ENCODE measurements around the gene OR1I1.
A peak's percentile ranks its signal among the peaks of the same experiment; 100 is the strongest.
"Not testable (repeated sequence)": the region's sequence is repeated elsewhere in the genome, so short reads cannot be mapped to it uniquely, and the experiment has no call there.

OR1I1 gene

GRCh38 chr19:15081911-15082310, at the start of gene OR1I1:
Gene OR1I1, plus strand, starts transcription at chr19:15082211. Its CDS starts 4,855 bp downstream, at chr19:15087066.
- DNase-seq = no peak

- no peak for DNase-seq
Observed at GRCh38 chr19:15035795-15036311, 46.2 kb upstream of the OR1I1 start.

GRCh38 chr19:15037586-15037985, 44.4 kb upstream of the OR1I1 start:
- no peak for DNase-seq

GRCh38 chr19:15038294-15038693, 43.7 kb upstream of the OR1I1 start:
- no peak for DNase-seq

GRCh38 chr19:15042003-15042402, 40.0 kb upstream of the OR1I1 start:
- DNase-seq = no peak

GRCh38 chr19:15042826-15043225, 39.2 kb upstream of the OR1I1 start:
- DNase-seq = no peak

- DNase-seq = no peak
Observed at GRCh38 chr19:15045506-15045905, 36.5 kb upstream of the OR1I1 start.

GRCh38 chr19:15047680-15048079, 34.3 kb upstream of the OR1I1 start:
- DNase-seq = no peak

GRCh38 chr19:15048128-15048527, 33.9 kb upstream of the OR1I1 start:
- no peak for DNase-seq

GRCh38 chr19:15048885-15049541, 33.0 kb upstream of the OR1I1 start, which contains the start of gene CASP14:
Gene CASP14, plus strand, starts transcription at chr19:15049480. Its CDS starts 2,772 bp downstream, at chr19:15052252.
- DNase-seq = no peak

GRCh38 chr19:15050639-15051038, 31.4 kb upstream of the OR1I1 start:
- DNase-seq = no peak

GRCh38 chr19:15062036-15062435, 20.0 kb upstream of the OR1I1 start:
- no peak for DNase-seq

GRCh38 chr19:15070386-15070785, 11.6 kb upstream of the OR1I1 start:
- not testable (repeated sequence) for DNase-seq

- no peak for DNase-seq
Observed at GRCh38 chr19:15072930-15073647, 8.9 kb upstream of the OR1I1 start.

GRCh38 chr19:15074371-15074770, 7.6 kb upstream of the OR1I1 start:
- no peak for DNase-seq

GRCh38 chr19:15075806-15076205, 6.2 kb upstream of the OR1I1 start:
- no peak for DNase-seq

GRCh38 chr19:15080002-15080401, 2.0 kb upstream of the OR1I1 start:
- not testable (repeated sequence) for DNase-seq

- DNase-seq = no peak
Observed at GRCh38 chr19:15087182-15087581, 5.2 kb downstream of the OR1I1 start.

GRCh38 chr19:15091918-15092753, 10.1 kb downstream of the OR1I1 start:
- DNase-seq = peak in 1 of 2 experiments; percentile 41

GRCh38 chr19:15093001-15093400, 11.0 kb downstream of the OR1I1 start:
- DNase-seq = no peak

- DNase-seq = no peak
Observed at GRCh38 chr19:15096223-15096622, 14.2 kb downstream of the OR1I1 start.

GRCh38 chr19:15097980-15098379, 16.0 kb downstream of the OR1I1 start:
- not testable (repeated sequence) for DNase-seq

GRCh38 chr19:15098460-15098859, 16.4 kb downstream of the OR1I1 start:
- no peak for DNase-seq
